HG02678 (cell line): ENCODE data around the gene PODN.

Experiments used
- ATAC-seq: cut with Tn5 transposase; IDR thresholded peaks from one replicate; pipeline ENCODE4 v1.9.1; 2021; ENCODE audit warnings: mild to moderate bottlenecking, moderate library complexity; ENCODE audit not compliant: unreplicated experiment

PODN gene

DNA sequence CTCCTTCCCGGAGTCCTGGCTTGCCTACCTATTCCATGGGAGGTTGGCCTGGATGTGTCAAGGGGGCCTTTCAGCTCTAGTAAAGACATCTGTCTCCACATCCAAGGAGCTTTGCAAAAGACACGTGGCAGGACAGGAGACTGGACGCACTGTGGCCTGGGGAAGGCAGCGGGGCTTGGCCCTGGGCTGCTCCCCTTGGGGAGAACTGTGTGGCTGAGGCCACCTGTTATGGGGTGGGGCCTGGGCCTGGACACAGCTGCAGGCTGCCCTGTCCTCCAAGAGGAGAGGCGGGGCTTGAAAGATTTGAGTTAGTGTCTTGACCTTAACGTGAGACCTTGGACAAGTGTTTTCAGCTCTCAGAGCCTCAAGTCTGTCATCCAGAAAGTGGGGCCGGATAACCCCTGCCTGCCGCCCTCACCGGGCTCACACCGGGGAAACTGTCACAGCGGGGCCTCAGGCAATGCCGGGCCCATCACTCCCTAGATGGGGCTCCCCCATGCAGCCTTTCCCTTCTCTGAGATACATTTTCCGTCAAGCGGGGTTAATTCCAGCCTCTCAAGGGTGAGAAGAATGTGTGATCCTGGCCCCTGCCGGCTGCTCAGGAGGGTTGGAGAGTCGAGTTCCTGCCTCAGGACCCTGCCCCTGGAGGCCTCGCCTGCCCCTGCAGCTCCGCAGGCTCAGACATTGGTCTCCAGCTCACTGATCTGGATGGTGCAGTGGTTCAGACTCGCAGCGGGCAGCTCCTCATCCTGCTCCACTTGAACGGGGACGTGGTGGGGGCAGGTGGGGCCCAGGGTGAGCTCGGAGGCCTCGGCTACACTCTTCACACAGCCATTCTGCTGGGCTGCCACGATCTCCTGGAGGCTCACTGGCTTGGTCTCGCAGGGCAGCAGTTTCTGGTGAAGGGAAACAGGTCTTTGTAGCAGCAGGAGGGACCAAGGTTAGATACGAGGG lies 25.6 kb downstream of the PODN start:
- ATAC-seq: no peak

DNA sequence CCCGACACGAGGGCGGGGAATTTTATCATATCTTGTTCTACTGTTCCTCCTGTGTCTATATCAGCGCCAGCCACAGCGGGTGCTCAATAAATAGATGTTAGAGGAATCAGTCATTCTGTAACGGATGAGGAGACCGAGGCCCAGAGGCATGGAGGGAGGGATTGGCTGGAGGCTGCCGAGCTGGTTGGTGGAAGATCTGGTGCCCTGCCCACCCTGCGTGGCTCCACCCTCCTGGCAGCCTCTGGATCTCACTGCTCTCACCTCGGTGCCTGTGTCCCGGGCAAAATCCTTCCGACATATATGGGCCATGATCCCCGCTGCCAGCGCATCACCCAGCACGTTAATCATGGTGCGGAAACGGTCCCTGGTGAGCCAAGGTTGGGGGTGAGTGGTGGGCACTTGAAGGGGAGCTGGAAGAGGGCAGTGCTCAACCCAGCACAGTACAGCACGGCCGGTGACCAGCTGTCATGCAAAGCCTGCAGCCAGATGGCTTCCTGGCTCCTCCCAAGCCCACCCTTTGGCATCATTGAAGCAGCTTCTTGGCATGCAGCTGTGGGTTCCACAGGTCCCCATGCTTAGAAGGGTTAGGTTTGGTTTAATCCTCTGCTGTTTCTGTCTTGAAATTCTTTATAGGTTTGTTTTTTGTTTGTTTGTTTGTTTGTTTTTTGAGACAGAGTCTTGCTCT lies 26.7 kb downstream of the PODN start:
- no peak for ATAC-seq

DNA sequence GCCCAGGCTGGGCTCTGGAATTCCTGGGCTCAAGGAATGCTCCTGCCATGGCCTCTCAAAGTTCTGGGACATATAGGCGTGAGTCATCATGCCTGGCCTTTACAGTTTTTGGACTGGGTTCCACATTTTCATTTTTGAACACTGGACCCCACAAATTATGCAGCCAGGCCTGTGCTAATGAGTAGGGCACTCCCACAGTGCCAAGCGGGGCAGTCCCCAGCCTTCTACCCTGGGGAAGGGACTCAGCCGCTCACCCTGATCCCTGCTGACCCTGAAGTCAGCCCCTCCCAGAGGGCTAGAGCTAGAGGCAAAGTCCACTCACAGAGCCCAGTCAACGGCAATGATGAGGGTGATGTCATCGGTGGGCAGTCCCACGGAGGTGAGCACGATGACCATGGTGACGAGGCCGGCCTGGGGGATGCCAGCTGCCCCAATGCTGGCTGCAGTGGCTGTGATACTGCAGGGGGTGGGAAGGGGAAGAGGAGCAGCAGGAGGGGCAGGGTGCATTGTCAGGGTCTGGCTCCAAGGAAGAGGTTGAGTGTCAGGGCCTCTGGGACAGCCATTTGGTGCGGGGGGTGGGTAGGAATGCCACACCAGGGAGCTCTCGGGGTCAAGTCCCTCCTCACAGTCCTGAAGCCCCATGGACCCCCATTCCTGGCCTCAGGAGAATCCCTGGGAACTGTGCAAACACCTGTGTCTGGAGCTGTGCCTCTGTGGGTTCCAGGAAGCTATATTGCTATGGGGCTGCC lies 27.6 kb downstream of the PODN start:
- no peak for ATAC-seq

DNA sequence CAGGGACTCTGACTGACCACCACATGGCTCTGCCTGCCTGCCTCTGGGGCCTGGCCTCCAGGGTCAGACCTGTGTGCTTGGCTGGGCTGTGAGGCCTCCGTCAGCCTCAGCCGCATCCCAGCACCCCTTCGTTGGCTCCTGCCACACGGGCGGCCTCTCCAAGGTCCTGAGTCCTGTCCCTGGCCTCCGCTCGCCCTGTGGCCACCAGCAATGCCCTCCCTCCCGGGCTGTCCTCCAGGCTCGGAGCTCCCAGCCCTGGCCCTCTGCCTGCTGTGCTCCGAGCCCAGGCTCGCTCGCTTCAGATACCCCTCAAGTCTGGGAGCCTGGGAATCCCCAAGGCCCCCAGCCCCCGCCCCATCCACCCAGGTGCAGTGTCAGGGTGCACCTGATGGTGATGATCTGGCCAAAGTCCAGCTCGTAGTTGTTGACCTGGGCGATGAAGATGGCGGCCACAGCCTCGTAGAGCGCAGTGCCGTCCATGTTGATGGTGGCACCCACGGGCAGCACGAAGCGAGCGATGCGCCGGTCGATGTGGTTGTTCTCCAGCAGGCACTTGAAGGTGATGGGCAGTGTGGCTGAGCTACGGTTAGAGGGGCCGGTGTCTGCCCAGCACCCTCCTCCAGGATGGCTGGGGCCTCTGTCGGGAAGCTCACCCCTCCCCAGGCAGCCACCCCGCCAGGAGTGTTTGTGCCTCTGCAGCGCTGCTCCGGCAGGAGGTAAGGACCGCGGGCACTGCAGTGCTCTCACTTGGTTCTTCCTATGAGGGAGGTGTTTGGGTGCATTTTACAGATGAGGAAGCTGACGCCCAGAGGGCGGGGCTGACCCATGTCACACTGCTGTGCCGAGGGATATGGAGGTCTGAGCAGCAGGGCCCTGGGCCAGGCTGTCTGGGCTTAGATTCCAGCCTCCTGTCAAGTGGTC lies 28.5 kb downstream of the PODN start:
- ATAC-seq: no peak

DNA sequence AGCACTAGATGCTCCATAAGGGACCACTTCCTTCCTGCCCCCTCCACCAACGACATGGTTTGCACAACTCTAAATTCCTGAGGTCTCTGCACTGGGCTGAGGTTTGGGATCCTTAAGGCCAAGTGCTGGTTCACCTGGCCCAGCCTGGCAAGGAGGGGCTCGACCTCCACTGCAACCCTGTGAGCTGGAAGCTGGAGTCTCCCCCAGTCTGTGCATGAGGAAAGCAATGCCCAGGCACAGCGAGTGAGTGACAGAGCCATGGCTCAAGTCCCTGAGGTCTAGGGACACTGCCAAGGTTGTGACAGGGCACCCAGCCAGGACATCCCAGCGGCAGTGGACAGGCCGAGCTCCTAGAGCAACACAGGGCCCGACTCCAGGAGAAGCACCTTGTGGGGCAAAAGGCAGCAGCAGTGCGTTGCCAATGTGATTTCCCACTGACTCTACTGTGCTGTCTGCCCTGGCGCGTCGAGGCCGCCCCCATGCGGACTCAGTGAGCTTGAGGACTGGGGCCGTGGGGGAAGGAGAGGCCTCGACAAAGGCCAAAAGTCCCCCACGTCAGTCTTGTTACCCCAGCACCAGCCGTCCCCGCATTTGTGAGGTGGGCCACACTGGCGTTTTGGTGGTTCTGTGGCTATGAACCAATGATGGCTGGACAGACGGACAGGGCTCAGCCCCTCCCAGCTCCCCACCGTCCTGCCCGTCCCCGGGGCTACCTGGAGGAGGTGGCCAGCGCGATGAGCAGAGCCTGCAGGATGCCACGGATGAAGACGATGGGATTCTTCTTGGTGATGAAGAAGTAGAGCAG lies 30.0 kb downstream of the PODN start:
- no peak for ATAC-seq

DNA sequence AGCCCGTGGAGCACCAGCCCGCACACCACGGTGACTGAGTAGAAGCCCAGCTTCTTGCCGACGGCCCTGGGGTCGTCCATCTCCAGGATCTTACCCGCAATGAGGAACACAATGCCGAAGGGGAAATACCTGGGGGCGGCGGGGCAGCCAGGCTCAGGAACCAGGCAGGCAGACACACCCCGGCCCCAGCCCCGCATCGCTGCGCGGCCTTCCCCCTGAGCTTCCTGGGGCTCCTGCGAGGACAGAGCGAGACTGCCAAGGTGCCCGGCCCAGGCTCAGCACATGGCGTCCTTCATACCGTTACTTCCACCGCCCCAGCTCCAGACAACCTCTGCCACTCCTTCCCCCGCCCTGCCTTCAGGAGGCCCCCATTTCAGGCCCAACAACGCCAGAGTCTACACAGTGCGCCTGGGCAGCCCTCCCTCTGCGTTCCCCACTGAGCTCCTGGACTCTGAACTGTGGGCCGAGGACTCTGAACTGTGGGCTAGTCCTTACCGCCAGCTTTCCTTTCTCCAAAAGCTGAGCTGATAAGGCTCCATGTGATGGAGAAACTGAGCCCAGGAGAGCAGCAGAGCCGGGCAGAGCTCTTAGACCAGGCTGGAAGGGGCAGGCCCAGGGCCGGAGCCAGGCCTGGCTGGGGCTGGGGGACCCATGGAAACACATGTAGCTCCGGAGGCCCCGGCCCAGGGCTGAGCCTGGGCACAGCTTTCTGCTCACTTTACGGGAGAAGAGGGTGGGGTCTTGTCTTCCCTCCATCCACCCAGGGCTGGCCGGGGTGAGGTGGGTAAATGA lies 30.8 kb downstream of the PODN start:
- no peak for ATAC-seq

DNA sequence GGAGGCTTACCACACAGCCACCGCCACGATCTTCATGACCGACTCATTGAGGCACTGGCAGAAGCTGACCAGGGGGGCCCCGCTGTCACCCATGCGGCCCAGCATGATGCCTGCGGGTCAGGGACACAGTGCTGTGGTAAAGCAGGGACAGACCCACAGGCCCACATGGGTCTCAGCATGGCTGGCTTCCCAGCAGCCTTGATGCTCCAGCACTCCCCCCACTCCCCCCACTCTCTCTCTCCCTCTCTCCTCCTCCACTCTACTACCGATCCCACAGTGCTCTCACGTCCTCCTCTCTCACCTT lies 31.4 kb downstream of the PODN start:
- ATAC-seq: no peak

DNA sequence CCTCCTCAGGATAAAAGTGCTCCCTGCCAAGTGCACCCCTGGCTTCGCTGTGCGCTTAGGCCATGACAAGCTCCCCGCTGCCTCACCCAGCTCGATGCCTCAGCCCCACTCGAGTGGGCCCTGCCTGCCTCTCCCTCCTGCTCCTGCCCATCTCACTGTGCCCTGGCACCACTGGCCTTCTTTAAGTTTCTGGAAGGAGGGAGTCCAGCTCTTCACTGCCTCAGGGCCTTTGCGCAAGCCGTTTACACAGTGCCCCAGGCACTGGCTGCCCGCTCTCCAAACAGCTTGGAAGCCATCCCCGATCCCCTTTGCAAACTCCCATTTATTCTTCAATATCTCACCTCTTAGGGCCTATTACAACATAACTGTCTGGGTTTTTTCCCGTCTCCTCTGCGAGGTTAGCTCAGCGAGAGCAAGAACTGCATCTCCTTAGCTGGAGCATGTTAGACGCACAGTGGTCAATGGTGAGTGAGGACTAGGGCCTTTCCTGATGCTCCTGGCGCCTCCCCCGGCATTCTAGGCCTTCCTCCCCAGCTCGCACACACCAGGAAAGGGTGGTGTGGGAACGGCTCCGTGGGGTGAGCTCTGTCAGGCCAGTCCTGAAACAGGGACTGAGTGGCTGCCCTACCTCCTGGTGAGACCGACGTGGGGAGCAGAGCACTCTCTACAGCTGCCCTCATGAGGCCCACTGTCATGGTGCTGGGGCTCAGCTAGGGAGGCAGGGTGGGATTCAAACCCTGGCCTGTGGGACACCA lies 31.9 kb downstream of the PODN start:
- ATAC-seq: no peak

DNA sequence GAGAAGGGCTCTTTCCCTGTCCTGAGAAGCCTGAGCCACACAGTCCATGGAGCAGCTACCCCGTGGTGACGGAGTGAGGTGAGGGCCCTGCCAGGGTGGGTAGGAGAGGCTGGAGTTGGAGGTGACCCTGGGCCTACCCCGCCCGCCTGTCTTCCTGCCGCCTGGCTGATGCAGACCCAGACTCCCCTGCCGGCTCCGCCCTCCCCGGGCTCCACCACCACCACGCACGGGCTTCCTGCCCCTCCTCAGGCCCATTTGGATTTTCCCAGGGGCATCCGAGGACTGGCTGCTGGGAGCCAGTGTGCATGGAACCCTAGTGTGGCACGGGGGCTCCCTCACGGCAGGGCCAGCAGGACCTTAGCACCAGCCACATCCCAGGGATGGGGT lies 32.5 kb downstream of the PODN start:
- no peak for ATAC-seq

DNA sequence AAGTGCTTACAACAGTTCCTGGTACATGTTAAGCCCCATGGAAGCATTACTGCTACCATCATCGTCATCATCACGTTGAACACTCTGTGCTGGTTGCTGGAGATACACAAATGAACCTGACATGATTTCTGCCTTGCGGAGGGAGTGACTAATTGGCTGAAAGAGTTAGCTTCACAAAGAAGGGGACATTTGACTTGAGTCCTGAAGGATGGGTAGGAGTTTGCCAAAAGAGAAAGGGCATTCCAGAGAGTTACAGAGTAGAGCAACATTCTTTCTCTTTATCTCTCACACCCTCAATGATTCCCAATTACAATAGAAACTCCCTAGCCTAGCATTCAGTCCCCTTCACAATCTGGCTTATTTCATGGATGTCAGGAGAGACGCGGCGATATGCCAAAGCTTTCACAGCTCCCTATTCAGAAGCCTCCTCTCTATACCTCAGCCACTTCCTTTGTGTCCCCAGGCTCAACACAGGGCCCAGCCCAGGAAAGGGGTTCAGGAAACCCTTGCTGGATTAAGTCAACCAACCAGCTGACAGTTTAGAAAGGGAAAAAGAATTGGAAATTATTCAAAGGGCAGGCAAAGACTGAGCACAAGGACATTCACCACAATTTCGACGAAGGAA lies 42.4 kb downstream of the PODN start:
- ATAC-seq: no peak

DNA sequence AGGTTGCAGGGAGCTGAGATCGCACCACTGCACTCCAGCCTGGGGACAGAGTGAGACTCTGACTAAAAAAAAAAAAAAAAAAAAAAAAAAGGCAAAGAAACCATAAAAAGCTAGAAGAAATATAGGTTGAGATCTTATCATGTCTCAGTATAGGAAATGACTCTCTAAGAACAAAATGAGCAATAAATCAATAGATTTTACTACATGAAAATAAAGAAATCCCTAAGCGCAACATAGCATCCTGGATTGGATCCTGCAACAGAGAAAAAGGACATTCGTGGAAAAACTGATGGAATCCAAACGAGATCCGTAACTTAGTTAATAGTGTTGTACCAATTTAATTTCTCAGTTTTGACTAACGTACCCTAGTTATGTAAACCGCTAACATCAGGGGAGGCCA lies 45.1 kb downstream of the PODN start:
- no peak for ATAC-seq

DNA sequence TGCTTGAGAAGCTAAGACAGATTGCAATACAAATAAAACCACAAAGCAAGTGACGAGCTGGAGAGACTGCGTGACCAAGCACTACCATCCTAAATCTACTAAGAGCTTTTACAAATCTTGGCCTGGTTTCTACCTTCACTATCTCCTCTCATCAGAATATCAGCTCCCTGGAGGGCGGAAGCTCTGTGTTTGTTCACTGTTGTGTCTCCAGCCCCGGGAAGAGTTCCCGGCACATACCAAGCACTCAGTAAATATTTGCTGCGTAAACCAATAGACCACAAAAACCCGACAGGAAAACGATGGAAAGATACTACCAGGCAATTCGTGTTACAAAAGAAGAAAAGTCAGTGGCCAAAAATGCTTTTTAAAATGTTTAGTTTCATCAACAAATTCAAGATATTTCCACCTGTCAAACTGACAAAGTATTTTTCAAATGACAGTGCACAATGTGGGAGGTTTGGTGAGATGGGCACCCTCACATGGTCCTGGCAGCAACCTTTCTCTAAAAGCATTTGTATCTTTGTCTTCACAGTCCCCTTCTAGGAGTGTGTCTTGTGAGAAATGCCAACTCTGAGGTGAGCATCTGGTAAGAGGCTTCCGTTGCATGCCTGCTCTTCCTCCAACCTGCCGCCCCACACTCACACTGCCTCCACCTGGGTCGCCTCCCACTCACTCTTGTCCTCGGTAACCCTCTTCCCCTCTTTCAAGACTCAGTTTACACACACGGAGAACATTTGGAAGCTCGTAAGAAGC lies 45.7 kb downstream of the PODN start:
- ATAC-seq: no peak

DNA sequence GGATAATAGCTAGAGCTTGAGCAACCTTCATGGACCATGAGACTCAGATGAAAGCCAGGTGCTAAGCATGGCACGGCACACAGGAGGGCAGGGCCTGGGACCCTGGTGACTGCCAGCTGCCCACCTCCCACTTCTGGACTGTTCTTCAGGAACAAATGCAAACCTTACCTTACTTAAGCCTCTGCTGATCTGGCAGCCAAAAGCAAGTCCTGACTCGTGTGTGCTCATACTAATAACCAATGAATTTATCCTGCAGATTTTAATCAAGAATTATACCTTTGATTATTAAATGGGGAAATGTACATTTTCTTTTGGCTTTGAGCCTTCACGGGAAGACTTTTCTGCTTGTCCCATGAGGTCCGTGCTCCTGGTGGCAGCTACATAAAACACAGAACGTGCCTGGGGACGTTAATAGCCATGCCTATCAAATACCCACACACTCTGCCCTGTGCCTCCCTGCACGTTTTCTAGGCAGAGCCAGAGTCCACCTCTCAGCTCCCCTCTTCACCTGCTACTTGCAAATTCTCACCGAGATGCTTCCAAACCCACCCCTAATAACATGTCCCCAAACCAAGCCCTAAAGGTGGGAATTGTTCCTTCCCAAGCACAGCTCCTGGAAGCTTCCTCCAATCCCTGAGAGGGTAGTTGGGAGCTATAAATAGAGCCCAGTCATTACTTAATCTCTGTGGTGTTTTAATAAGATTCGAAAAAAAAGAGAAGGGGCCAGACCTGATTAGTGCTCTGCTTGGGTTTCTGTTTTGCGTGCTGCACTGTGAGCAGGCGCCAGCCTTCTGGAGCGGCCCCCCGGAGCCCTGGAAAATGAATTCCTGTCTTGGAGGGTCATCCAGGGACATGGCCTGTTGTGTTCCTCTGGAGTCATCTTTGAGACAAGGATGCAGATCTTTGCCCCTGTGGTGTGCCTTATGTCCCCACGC lies 46.9 kb downstream of the PODN start:
- ATAC-seq: no peak

DNA sequence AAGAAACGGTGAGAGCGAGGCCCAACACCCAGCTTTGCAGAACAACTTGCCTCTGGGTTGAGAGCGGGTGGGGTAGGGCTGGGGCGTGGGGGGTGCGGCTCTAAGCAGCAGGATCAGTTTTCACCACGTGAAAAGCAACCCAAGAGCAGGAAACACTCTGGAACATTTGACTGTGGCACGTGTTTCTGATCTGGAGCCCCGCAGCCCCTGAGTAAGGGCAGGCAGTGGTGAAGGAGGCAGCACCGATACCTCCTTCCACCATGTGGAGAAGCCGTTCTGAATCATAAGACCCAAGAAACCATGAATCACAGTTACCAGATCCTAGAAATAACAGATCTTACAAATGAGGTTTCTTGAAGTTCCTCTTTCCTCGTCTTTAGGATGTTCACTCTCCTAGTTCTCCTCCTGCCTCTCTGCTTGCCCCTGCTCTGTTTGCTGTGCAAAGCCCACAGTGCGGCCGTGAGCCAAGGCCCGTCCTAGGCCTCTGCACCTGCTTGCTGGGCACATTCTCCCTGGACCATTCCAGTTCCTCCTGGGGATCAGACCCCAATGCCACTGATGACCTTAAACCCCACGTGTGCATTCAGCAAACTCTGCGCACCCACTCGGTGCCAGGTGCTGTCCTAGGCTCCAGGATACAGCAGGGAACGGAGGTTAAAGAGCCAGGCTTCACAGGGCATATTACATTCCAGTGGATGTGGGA lies 48.5 kb downstream of the PODN start:
- no peak for ATAC-seq

DNA sequence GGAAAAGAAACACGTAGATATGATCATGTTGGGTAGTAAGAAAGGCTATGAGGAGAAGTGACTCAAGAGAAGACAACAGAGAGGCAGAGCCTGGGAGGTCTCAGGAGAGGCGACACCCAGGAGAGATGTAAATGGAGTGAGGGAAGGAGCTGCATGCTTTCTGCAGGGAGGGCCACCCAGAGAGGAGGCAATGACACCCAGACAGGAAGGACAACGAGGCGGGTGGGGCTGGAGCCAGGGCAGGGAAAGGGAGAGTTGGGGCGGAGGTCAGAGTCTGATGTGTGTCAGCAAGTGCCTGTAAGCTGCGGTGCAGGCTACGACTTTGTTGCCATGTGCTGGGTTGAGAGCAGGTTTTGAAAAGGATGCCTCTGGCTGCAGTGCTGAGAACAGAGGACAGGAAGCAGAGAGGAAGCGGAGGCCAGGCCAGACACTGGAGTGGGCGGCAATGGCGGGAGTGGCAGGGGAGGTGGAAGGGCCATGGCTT lies 49.1 kb downstream of the PODN start:
- no peak for ATAC-seq
